IPS-18c (cell line): Measurements from ENCODE around the gene TSN.
"Not testable (repeated sequence)": the region's sequence is repeated elsewhere in the genome, so short reads cannot be mapped to it uniquely, and the experiment has no call there.

ENCODE experiments used
- H3K4me3 ChIP-seq: 2 replicates; pipeline ENCODE4 v1.7.0; 2013; ENCODE audit warnings: low read depth, mild to moderate bottlenecking, low read length, moderate library complexity; ENCODE audit not compliant: insufficient read depth
- H3K9me3 ChIP-seq: one replicate; pipeline ENCODE4 v1.6.1; 2013; ENCODE audit warnings: mild to moderate bottlenecking, low read length, moderate library complexity; ENCODE audit not compliant: control insufficient read depth, insufficient read depth

TSN gene

GRCh38 chr2:121755237-121756111 lies at the start of gene TSN:
Gene TSN (plus strand): TSS chr2:121755651. CDS start chr2:121755780, 129 bp downstream.
- Histone ChIP-seq H3K9me3 (no peaks in the 10 kb centered on the region), H3K4me3 (peak within 1 kb of the TSS; percentile 79)

DNA sequence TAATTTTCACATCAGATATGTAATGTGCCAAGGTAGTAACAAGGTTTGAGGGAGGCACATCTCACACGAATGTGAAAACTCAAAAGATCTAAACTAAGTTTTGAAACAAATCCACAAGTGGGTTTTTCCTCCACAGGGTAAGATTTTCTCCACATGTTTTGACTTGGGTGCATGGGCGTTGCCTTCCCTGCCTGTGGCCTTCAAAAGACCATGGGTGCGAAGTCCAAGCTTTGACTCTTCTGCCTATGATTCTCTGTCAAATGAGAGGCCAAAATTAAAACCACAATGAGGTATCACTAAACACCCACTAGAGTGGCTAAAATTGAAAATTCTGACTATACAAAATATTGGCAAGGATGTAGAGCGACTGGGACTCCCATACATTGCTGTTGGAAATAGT lies 49.5 kb upstream of the TSN start:
- no peaks in the 10 kb centered on the region for H3K9me3 ChIP-seq
- no peak overlapping the region for H3K4me3 ChIP-seq

- H3K4me3 ChIP-seq, result no peak overlapping the region
- H3K9me3 ChIP-seq, result no peaks in the 10 kb centered on the region
Observed at GRCh38 chr2:121707344-121707919, 48.0 kb upstream of the TSN start.

GRCh38 chr2:121707920-121708361 lies 47.5 kb upstream of the TSN start:
- Histone ChIP-seq H3K9me3 (no peaks in the 10 kb centered on the region), H3K4me3 (no peak overlapping the region)

DNA sequence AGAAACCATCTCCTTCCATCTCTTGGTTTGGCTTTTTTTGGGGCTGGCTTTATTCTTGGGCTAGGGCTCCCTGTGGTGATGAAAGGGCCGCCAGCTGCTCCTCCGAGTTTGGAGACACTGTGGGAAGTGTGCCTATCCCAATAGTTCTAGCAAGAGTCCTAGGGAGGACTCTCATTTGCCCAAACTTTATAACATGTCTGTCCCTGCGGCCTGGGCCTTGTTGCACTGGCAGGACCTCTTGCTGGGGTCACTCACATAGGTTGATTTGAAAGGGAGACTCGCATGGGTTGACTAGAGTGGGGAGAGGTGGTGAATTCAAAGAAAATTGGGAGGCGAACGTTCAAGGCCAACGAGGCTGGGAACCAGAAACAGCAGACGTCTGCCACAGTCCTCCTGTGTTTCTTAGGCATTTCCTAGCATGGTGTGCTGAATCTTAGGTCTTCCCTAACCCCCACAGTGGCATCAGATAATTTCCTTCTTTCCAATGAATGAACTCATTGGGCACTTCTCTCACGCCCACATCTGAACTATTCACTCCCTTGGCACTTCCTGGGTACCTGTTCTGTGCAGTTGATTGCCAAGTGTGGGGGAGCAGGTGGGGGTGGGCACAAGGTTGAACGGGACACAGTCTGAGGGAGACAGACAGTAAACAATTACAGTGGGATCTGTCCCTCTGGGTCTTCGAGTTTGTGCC lies 45.5 kb upstream of the TSN start:
- H3K4me3 ChIP-seq, result no peak overlapping the region
- H3K9me3 ChIP-seq, result no peaks in the 10 kb centered on the region

DNA sequence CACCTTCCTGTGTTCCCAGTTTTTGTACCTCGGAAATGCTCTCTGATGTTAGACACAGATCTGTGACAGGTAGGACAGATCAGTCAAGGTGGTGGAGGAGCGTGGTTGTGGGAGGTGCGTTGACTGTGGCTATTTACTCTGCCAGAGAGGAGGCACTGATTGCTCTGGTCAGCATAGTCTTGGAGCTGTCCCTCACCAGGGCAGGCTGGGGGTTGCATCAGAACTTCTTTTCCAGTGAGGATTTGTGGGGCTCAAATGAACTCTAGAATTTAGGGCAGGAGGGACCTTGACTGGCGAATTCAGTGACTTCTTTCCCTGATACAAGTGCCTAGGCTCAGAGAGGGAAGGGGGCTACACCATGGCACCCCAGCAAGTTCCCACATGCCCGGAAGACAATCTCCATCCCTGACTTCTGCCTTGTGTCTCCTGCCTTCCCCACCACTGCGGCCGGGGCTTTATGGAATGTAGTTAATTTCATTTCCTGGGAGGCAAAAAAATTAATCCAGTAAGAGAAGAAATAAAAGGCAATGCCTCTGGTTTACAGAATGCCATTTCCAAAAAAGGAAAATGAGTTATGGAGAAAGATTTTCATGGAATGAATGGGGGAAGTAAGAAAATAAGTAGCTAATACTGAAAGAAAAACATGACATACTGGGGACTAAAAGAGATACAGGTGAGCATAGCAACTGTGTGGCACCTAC lies 44.8 kb upstream of the TSN start:
- H3K9me3 ChIP-seq, result no peaks in the 10 kb centered on the region
- no peak overlapping the region for H3K4me3 ChIP-seq

GRCh38 chr2:121711481-121711880 lies 44.0 kb upstream of the TSN start:
- H3K4me3 ChIP-seq, H3K9me3 ChIP-seq: not testable (repeated sequence)

DNA sequence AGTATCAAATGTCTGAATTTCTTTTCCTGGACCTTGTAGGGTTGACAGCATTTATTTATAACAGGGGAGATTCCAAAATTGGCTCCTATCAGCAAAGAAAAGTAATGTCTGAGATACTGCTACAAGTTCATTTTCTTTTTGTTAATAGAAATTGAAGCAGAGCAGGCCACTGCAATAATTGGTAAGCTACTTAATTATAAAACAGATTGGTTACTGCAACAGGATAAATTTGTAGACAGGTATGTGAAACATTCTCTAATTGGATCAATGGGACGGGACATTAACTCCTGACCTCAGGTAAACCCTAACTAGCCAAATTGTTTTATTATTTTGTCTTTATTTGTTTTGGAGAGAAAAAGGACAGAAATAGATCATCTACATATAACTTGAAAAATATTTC lies 39.3 kb upstream of the TSN start:
- Histone ChIP-seq H3K4me3 (no peak overlapping the region), H3K9me3 (no peaks in the 10 kb centered on the region)

- Histone ChIP-seq H3K4me3 (no peak overlapping the region), H3K9me3 (no peaks in the 10 kb centered on the region)
Observed at GRCh38 chr2:121717529-121717928, 37.9 kb upstream of the TSN start.

GRCh38 chr2:121721926-121722325 lies 33.5 kb upstream of the TSN start:
- no peaks in the 10 kb centered on the region for H3K9me3 ChIP-seq
- no peak overlapping the region for H3K4me3 ChIP-seq

DNA sequence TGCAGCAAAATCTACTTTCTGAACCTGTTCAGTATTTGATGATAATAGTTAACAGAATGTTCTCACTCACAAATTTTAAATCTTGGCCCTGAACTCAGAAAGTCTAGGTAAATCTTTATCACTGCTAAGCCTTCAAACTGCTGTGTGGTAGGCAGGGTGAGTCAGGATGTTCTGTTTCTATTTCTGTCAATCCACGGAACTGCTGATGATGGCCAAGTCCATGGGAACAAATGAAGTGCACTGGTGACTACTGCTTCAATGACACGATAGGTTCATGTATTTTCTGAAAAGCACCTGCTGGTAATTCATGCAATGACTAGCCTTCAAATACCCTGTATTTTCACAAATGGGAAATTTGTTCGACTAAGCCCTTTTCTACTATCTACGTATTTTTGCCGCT lies 33.0 kb upstream of the TSN start:
- H3K4me3 ChIP-seq, result no peak overlapping the region
- H3K9me3 ChIP-seq, result no peaks in the 10 kb centered on the region

DNA sequence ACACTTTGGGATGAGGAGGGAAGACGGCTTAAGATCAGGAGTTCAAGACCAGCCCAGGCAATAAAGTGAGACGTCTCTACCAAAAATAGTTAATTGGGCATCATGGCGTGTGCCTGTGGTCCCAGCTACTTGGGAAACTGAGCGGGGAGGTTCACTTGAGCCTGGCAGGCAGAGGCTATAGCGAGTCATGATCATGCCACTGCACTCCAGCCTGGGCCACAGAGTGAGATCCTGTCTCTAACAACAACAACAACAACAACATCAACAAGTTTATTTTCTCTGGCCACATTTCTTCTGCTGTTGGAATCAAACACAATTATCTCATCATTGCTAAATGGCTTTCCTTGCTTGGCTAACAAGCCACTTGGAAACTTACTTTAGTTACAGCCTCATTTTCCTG lies 32.1 kb upstream of the TSN start:
- H3K4me3 ChIP-seq, result no peak overlapping the region
- H3K9me3 ChIP-seq, result no peaks in the 10 kb centered on the region

DNA sequence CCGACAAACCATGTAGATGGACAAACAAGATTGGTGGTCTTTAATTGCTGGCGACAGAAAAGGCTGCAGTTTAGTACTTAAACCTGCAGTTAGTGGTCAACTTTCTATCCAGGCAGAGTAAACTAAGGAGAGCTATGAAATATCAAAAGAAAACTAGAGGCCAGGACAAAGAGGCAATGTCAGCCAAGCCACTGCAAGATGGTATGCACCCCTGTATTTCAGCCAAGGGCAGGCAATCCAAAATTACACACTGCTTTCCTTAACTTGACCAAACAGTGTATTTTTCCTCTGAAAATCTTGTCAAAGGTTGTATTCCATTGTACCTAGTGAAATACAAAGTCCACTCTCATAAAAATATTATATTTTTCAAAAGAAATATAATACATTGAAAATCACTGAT lies 28.1 kb upstream of the TSN start:
- H3K9me3 ChIP-seq, result no peaks in the 10 kb centered on the region

DNA sequence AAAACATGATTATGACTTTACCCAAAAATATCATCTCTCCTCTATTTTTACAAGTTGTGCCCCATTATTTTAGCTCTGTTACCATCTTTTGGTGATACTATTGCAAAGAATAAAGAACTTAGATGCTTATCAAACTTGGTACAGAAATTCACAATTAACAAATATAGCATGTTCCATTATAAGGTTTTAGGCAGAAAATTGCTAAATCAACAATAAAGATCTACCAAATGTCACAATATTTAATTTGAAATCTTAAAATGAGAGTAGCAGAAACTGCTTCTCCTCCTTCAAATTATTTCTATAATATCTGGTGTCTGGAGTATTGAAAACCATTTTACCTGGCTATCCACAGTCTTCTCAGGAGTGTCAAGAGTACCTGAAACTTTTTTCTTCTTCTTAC lies 27.5 kb upstream of the TSN start:
- Histone ChIP-seq H3K9me3 (no peaks in the 10 kb centered on the region), H3K4me3 (no peak overlapping the region)

More for the DNA sequence above, 28.1 kb upstream of the TSN start:
- H3K4me3 ChIP-seq, result no peak overlapping the region

DNA sequence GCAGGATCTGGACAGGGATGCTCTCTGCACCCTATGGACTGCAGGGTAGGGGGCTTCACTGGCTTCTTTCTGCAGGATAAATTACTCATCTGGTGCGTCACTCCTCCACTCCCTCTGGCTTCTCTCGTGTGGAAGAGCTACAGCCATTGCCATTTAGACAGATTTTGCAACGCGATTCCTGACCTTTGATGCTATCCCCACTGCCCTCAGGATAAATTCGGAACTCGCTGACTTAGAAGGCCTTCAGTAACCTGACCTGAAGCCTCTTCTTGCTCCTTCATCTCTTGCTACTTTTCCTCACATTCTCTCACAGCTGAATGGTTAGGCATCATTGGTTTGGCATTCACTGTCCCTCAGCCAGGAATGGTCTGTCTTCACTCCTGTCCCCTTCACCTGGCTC lies 24.1 kb upstream of the TSN start:
- Histone ChIP-seq H3K4me3 (no peak overlapping the region), H3K9me3 (no peaks in the 10 kb centered on the region)

DNA sequence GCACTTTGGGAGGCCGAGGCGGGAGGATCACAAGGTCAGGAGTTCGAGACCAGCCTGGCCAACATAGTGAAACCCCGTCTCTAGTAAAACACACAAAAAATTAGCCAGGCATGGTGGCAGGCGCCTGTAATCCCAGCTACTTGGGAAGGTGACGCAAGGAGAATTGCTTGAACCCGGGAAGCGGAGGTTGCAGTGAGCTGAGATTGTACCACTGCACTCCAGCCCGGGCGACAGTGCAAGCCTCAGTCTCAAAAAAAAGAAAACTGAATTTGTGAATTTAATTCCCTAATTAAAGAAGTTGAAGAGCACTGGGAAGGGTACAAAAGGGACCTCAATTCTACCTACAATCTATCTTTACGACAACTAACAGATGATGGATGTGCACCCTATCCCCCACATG lies 20.9 kb upstream of the TSN start:
- not testable (repeated sequence) for H3K9me3 ChIP-seq, H3K4me3 ChIP-seq

DNA sequence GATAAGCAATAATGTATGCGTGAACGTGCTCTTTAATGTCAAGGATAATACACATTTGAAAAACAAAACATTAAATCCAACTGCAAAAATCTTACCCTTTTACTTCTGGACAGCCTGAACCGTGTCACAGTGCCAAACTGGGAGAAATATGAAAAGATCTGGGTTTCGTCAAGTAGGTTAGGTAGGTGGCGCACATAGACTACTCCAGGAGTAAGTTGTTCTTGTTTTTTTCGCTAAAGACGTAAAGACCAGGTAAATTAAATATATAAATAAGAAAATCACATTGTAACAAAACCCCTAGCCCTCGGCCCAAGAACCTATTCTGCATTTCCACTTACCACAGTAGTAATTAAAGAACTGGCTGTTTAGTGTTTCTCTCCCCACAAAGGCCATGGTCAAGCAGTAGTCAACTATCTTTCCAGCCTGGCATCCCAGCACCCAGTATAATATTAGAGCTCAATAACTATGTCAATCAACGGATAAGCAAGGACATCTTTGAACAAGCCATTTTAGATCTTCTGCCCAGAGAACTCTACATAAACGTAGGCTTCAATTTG lies 19.9 kb upstream of the TSN start:
- H3K9me3 ChIP-seq, result no peaks in the 10 kb centered on the region
- peak overlapping the region; percentile 91 for H3K4me3 ChIP-seq
